HL-60/S4 treated with retinoic acid at 250 ng/mL for 4 days and 3 days (cell line): Measurements from ENCODE around the gene PRKAR1B.

Experiments
- in situ Hi-C: fragments of 300-500 bp; cut with MboI; formaldehyde crosslinking; loops from 2 replicates; pipeline ENCODE4 v1.7.0; 2022; ENCODE audit warnings: low sequenced_read_pairs

The PRKAR1B gene

GRCh38 chr7:575425-576366 is 151.4 kb downstream of the PRKAR1B start:
- in situ Hi-C loops = no loop called here

DNA sequence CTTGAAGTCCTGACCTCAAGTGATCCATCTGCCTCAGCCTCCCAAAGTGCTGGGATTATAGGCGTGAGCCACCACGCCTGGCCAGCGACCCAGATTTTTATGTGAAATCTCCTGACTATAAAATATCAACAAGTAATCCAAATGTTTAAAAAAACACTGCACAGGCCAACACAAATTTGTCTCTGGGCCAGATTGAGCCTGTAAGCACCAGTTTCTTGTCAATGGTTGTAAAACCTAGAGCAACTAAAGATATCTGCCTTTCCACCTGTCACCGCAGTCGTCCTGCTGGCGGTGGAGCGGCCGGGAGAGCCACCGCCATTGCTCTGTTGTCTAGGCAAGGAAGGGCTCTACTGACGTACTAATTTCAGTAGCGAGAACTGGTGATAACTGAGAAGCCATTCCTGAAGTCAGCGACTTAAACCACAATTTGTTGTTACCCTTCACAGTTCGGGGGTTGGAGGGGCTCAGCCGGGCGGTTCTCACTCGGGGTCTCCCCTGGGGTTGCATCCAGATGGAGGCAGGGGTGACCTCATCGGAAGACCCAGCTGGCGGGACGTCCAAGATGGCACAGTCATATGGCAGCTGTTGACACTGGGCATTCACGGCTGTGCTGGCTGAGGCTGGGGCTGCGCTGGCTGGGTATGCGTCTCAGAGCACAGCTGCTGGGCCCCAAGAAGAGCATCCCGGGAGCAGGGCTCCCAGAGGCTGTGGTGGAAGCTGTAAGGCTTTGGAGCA is 152.3 kb downstream of the PRKAR1B start:
- in situ Hi-C loops = no loop called here

- in situ Hi-C loops = no loop called here
Measured at GRCh38 chr7:573933-574381, 153.1 kb downstream of the PRKAR1B start.

DNA sequence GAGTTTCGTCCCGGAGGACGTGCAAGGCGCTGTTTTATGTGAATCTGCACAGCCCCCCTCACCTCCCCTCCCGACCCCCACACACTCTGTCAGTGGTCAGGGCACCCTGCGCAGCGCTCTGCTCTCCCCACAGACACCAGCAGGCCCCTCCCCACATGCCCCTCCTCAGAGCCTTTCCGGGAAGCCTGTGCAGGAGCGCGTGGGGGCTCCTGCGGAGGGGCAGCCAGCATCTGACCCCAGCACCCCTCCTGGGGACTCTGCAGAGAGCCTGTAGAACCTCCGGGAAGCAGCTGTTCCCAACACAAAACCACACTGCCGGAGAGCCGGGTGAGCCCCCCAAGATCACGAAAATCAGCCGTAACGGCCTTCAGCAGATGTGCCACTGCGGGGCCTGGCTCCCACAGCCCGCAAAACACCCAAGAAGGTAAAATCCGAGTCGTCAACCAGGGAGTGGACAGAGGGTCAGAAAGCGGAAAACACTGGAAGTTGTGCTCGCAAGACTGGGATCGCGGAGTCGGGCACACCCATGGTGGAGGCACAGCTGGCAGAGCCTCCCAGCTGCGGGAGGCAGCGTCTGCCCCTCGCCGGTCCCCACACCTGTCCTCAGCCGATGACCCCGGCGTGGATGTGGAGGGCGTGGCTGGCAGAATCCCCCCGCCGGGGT is 153.7 kb downstream of the PRKAR1B start:
- in situ Hi-C loops = no loop called here

GRCh38 chr7:572416-573268 is 154.4 kb downstream of the PRKAR1B start:
- in situ Hi-C loops = no loop called here

DNA sequence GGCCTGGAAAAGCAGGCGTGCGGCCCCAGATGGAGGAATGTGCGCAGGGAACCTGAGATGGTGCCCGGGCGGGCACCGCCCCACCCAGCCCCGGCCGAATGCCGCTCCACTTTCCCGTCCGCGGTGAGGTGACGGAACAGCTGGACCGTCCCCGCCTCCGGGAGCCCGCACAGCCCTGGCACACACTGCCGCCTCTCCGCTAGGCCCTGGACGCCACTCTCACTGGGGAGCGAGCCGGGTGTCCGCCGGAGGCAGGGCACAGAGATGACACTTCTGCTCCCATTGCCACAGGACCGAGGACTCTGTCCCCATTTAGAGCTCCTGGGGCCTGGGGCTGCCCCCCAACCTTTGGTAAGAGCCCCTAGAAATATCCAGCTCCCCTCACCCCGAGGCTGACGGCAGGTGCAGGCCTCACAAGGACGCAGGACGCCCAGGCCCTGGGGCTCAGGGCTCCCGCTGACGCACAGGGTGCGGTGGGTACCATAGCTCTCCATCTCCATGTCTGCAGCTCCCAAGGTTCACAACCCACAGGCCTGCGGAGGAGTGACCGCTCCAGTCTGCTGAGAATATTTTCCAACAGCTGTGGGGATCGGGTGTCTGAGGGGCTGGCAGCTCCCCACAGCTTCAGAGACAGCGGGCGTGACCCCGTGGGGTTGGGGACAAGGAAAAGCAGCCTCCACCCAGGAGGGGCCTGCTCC is 155.2 kb downstream of the PRKAR1B start:
- in situ Hi-C loops = no loop called here

DNA sequence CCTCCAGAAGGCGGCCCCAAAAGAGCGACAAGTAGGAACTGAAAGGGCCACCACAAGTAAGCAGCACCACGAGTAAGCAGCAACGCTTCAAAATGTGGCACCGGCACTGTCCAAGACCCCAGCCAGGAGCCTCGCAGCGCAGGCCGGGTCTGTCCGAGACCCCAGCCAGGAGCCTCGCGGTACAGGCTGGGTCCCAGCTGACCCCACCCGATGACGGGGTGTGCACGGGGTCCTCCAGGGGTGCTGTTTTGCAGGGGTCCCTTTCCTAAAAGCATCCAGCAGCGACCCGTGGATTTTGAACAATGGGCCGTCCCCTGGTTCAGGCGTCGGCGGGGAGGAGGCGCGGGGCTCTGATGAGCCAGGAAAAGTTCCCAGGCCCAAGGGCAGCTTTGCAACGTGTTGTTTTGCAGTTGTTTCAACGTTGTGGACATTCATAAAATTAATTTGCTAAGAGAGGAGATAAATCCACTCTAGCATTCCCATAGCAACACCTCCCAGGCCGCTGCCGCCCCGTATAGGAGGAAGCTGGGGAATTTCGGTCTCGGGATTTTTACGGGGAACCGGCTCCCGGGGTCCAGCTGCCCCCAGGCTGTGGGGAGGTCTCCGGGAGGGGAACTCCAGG is 155.9 kb downstream of the PRKAR1B start:
- in situ Hi-C loops = no loop called here

DNA sequence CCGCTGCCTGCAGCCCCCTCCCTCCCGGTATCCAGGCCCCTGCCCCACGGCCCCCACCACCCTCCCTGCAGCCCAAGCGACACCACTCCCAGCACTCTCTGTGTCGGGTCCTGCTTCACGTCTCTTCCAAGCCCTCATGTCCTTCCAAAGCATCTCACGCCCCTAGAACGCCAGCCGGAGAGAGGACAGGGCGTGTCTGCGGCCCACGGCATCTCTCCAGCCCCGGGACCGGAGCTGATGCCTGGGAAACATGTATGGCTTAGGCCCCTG is 156.3 kb downstream of the PRKAR1B start:
- in situ Hi-C loops = no loop called here

- in situ Hi-C loops = no loop called here
Measured at GRCh38 chr7:569996-570800, 156.9 kb downstream of the PRKAR1B start.

DNA sequence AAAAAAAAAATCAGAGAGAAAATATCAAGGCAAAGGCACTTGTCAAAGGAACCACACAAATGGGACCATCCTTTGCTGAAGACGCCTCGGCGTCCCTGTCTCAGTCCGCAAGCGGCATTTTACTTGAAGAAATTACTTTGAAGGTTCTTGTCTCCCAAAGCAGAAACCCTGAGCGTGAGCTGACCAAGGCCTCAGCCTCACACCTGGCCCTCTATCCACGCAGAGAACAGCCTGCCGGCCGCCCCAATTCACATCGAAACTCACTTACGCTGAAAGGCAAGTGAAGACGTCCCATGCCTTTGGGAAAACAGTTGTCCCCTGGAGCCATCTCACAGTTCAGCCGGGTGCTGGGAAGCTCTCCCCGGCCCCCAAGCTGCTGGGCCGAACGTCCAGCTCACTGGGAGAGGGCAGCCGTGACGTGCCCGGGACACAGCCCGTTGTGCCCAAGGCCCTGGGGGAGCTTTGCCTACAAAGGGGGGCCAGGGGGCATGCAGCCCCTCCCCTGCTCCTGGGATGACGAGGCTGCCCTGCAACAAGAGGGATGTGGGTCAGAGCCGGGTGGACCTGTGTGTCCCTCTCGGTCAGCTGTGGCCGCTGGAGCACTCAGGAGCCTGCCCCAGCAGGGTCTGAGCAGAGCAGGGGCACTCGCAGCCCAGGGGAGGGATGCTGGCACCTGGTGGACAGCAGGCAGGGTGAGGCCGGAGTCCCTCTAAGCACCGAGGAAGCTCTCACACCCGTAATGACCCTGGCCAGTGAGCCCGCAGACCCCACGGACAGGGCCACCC is 157.8 kb downstream of the PRKAR1B start:
- in situ Hi-C loops = no loop called here

DNA sequence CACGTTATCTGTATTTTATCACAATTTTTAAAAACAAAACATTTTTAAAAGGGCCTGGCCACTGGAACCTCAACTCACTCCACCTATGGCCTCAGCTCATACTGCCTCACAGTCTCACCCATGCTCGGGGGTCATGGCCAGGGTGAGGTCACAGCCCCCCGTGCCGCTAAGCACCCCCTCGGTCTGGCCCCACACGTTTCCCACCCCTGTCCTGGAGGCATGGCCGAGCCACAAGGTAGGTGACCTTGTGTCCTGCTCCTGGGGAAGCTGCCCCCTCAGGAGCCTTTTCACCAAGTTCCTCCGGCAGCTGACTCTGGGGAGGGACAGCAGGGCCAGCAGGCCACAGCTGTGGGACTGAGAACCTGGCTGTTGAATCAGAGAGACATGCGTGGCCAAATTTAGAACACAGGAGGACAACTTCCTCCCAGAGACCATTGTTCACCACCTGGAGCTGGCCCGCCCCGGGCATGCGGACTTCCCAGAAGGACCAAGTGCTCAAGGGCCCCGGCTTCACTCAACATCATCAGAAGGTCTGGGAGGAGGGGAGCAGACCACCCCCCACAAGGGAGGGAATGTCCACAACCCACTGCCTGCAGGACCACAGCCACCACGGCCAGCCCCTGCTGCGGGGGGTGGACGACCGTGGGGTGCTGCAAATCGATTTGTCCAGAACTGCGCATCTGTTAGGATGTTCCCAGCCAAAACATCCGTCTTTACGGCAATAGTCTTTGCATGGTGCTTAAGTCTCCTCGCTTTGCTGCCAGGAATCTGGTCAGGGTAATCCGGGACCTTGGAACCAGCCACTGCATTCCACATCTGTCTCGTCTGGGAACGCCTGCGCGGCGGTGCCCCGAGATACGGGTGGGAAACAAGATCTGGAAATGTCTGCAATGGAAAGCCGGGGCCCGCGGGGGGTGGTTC is 158.8 kb downstream of the PRKAR1B start:
- in situ Hi-C loops = no loop called here

DNA sequence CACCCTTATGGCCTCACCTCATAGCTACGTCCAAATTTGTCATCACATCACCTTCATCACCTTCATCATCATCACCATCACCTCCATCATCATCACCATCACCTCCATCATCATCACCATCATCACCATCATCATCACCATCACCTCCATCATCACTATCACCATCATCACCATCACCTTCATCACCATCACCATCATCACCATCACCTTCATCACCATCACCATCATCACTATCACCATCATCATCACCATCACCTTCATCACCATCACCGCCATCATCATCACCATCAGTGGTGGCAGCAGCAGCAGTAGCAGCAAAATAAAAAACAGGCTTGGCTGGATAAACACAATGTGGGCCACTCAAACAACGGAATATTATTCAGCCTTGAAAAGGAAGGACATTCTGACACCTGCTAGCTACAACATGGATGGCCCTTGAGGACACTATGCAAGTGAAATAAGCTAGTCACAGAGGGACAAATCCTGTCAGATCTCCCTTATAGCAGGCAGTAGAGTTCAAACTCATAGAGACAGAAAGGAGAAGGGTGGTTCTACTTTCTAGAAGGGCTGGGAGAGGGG is 159.7 kb downstream of the PRKAR1B start:
- in situ Hi-C loops = no loop called here

DNA sequence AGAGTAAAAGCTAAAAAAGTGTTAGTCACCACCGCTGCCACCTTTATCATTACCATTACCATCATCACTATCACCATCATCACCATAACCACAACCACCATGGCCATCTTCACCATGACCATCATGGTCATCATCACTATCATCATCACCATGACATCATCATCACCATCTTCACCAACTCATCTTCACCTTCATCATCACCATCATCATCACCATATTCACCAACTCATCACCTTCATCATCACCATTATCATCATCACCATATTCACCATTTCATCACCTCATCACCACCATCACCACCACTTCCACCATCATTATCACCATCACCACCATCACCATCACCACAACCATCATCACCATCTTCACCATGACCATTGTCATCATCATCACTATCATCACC is 161.0 kb downstream of the PRKAR1B start:
- in situ Hi-C loops = no loop called here

- in situ Hi-C loops = no loop called here
Measured at GRCh38 chr7:564176-564865, 162.8 kb downstream of the PRKAR1B start.

- in situ Hi-C loops = no loop called here
Measured at GRCh38 chr7:563629-564170, 163.4 kb downstream of the PRKAR1B start.
